GM12878 (cell line): ENCODE results near the gene CIB4. TPM values are rescaled to one million over a fixed set of nuclear protein-coding genes. Genes with fewer than 3 reads are reported as not detected.

Experiments used
- ATF3 ChIP-seq: IDR thresholded peaks from 2 replicates; pipeline ENCODE4 v1.6.1; 2011; ENCODE audit warnings: low read depth, mild to moderate bottlenecking, low read length, moderate library complexity, borderline replicate concordance; ENCODE audit errors: extremely low read depth
- CTCF ChIP-seq, 3 experiments: IDR thresholded peaks in 2 of 3; conservative IDR thresholded peaks in 1 of 3; 2 replicates each; pipeline ENCODE4 v1.5.1; 2011; ENCODE audit warnings: low read depth in 3 of 3, low read length in 3 of 3, mild to moderate bottlenecking in 3 of 3, control low read depth in 2 of 3, moderate library complexity in 2 of 3, inconsistent platforms in 1 of 3, mixed read lengths in 1 of 3; ENCODE audit not compliant: control insufficient read depth in 2 of 3, insufficient read depth in 1 of 3; ENCODE audit errors: extremely low read depth in 1 of 3
- HDAC6 ChIP-seq: fragments of 200-600 bp; sonication (generic); IDR thresholded peaks from one replicate; pipeline ENCODE4 v1.8.0; 2017; ENCODE audit warnings: antibody characterized with exemption; ENCODE audit not compliant: unreplicated experiment
- MEF2B ChIP-seq: fragments of 450-650 bp; IDR thresholded peaks from 2 replicates; pipeline ENCODE4 v1.6.1; 2018; ENCODE audit warnings: mild to moderate bottlenecking, moderate library complexity; ENCODE audit not compliant: partially characterized antibody, poor library complexity, severe bottlenecking
- POLR2A ChIP-seq: IDR thresholded peaks from 2 replicates; pipeline ENCODE4 v1.6.1; 2011; ENCODE audit warnings: low read depth, mild to moderate bottlenecking, low read length
- SREBF2 ChIP-seq: IDR thresholded peaks from 2 replicates; pipeline ENCODE4 v1.6.1; 2012; ENCODE audit warnings: mild to moderate bottlenecking, low read length
- TCF7 ChIP-seq: IDR thresholded peaks from 2 replicates; pipeline ENCODE4 v1.6.1; 2014; ENCODE audit warnings: antibody characterized with exemption, borderline replicate concordance
- ZNF687 ChIP-seq: fragments of 450-650 bp; IDR thresholded peaks from 2 replicates; pipeline ENCODE4 v1.6.1; 2017; ENCODE audit warnings: mild to moderate bottlenecking, moderate library complexity
- polyA plus RNA-seq, 11 experiments: library from polyadenylated mRNA; depleted of rRNA in 4 of 11; unstranded in 6 of 11; stranded (reverse) in 5 of 11; fragments of >200 nt; fragmentation: Nextera tagmentation in 4 of 11; fragmentation: Illumina TruSeq in 1 of 11; extraction: Ambion mirVana in 4 of 11; extraction: Trizol in 1 of 11; gene quantifications; 1 replicate in 1 of 11; 2 replicates in 10 of 11; pipeline versions ENCODE4 v1.2.1 to v1.2.3, GENCODE V29; 2011 to 2016; ENCODE audit warnings: inconsistent platforms in 2 of 11, missing spikeins in 2 of 11, low read depth in 1 of 11
- total RNA-seq, 4 experiments: library from RNA; depleted of rRNA in 3 of 4; stranded (reverse); fragments of >200 nt in 3 of 4; fragmentation: Illumina TruSeq in 1 of 4; extraction: Trizol in 1 of 4; gene quantifications; 2 replicates each; pipeline versions ENCODE4 v1.2.1 to v1.2.3, GENCODE V29; 2013 to 2021

Gene CIB4
- total and polyA plus RNA-seq, 10 of the 15 experiments (the other 5 are each of a cell fraction or from before 2014, with no cell fraction given) = not detected

GRCh38 chr2:26660363-26660962 lies 19.3 kb upstream of the CIB4 start (continued):
- TF ChIP-seq ZNF687 (no peak), TCF7 (no peak), HDAC6 (no peak), ATF3 (no peak), CTCF (IDR thresholded peaks at IDR 0.05 in 2 of 3, conservative IDR thresholded peaks at IDR 0.05 in 1 of 3; ENCODE audit: control insufficient read depth in 2 of 3, extremely low read depth in 1 of 3, insufficient read depth in 1 of 3, low read depth in 3 of 3, low read length in 3 of 3) (no peak), POLR2A (no peak), MEF2B (no peak), SREBF2 (no peak)
- TF ChIP-seq, all 136 proteins: peak for 0
